OCI-LY1 (cell line): Measurements from ENCODE around the gene GPR50.

ENCODE experiments used
- H2AFZ ChIP-seq: fragments of 200-600 bp; sonication (generic), shearing (Covaris generic); 2 replicates; pipeline ENCODE4 v1.6.0; 2014; ENCODE audit warnings: antibody characterized with exemption, mild to moderate bottlenecking, low read length
- H3F3A ChIP-seq: fragments of 200-600 bp; sonication (generic), shearing (Covaris generic); 2 replicates; pipeline ENCODE4 v1.6.0; 2014; ENCODE audit warnings: mild to moderate bottlenecking, antibody characterized with exemption, low read length, moderate library complexity; ENCODE audit not compliant: insufficient read depth
- H3K27ac ChIP-seq: fragments of 200-600 bp; sonication (generic); 2 replicates; pipeline ENCODE4 v1.5.1; 2014; ENCODE audit warnings: low read length, mixed run types, mild to moderate bottlenecking, low read depth; ENCODE audit not compliant: poor library complexity, severe bottlenecking
- H3K27me3 ChIP-seq: fragments of 200-600 bp; sonication (generic); 2 replicates; pipeline ENCODE4 v1.6.0; 2014; ENCODE audit warnings: antibody characterized with exemption, mild to moderate bottlenecking, low read length, moderate library complexity; ENCODE audit not compliant: insufficient read depth
- H3K36me3 ChIP-seq: fragments of 200-600 bp; sonication (generic); 2 replicates; pipeline ENCODE4 v1.6.1; 2014; ENCODE audit warnings: mild to moderate bottlenecking, antibody characterized with exemption, low read length, moderate library complexity, mixed read lengths; ENCODE audit not compliant: insufficient read depth
- H3K4me1 ChIP-seq: fragments of 200-600 bp; sonication (generic); 2 replicates; pipeline ENCODE4 v1.5.1; 2014; ENCODE audit warnings: mild to moderate bottlenecking, low read length, moderate library complexity; ENCODE audit not compliant: insufficient read depth, severe bottlenecking
- H3K4me2 ChIP-seq: fragments of 200-600 bp; sonication (generic), shearing (Covaris generic); 2 replicates; pipeline ENCODE4 v1.6.1; 2014; ENCODE audit warnings: low read length
- H3K4me3 ChIP-seq: fragments of 200-600 bp; sonication (generic); 2 replicates; pipeline ENCODE4 v1.5.1; 2014; ENCODE audit warnings: low read length, low read depth, mild to moderate bottlenecking, mixed read lengths; ENCODE audit not compliant: poor library complexity, severe bottlenecking
- H3K79me2 ChIP-seq: fragments of 200-600 bp; shearing (Covaris generic); 2 replicates; pipeline ENCODE4 v1.6.1; 2016; ENCODE audit warnings: mixed run types, low read length, mixed read lengths; ENCODE audit not compliant: insufficient read depth
- H3K9ac ChIP-seq: fragments of 200-600 bp; sonication (generic), shearing (Covaris generic); 2 replicates; pipeline ENCODE4 v1.6.1; 2014; ENCODE audit warnings: mild to moderate bottlenecking, low read length, mixed read lengths
- H3K9me2 ChIP-seq: fragments of 200-600 bp; sonication (generic), shearing (Covaris generic); 2 replicates; pipeline ENCODE4 v1.6.1; 2014; ENCODE audit warnings: low read depth, mild to moderate bottlenecking, low read length, mixed read lengths
- H3K9me3 ChIP-seq: fragments of 200-600 bp; shearing (Covaris generic); 2 replicates; pipeline ENCODE4 v1.6.1; 2014; ENCODE audit warnings: low read length, mixed read lengths
- H4K20me1 ChIP-seq: fragments of 200-600 bp; sonication (generic), shearing (Covaris generic); 2 replicates; pipeline ENCODE4 v1.6.0; 2016; ENCODE audit warnings: mild to moderate bottlenecking, low read length; ENCODE audit not compliant: insufficient read depth
- CTCF ChIP-seq: fragments of 200-600 bp; sonication (generic), shearing (Covaris generic); IDR thresholded peaks from 2 replicates; pipeline ENCODE4 v1.5.1; 2017; ENCODE audit warnings: mild to moderate bottlenecking, antibody characterized with exemption, low read length, moderate library complexity, mixed read lengths
- EZH2 ChIP-seq: fragments of 200-600 bp; sonication (generic), shearing (Covaris generic); IDR thresholded peaks from 2 replicates; pipeline ENCODE4 v1.8.0; 2017; ENCODE audit warnings: borderline replicate concordance, mixed run types, mild to moderate bottlenecking, antibody characterized with exemption, low read length, moderate library complexity, mixed read lengths

Gene GPR50

GRCh38 chrX:151161690-151162089, 14.7 kb upstream of the GPR50 start:
- Histone ChIP-seq H3K9ac (no peak overlapping the region), H3K9me2 (no peaks in the 10 kb centered on the region), H3K79me2 (no peaks in the 10 kb centered on the region), H2AFZ (no peak overlapping the region), H3K36me3 (no peaks in the 10 kb centered on the region), H3K27ac (no peak overlapping the region), H3K4me1 (no peaks in the 10 kb centered on the region), H3K27me3 (no peaks in the 10 kb centered on the region), H3K4me2 (no peak overlapping the region), H3K9me3 (no peaks in the 10 kb centered on the region), H3F3A (no peaks in the 10 kb centered on the region), H4K20me1 (no peaks in the 10 kb centered on the region), H3K4me3 (no peak overlapping the region)
- TF ChIP-seq EZH2 (no peak), CTCF (no peak)

GRCh38 chrX:151167791-151168345, 8.5 kb upstream of the GPR50 start:
- Histone ChIP-seq H3K4me1 (no peaks in the 10 kb centered on the region), H3K36me3 (no peaks in the 10 kb centered on the region), H3K27ac (no peak overlapping the region), H3K9me3 (no peaks in the 10 kb centered on the region), H3K4me2 (no peak overlapping the region), H3K4me3 (no peak overlapping the region), H2AFZ (no peak overlapping the region), H3K9ac (no peak overlapping the region), H3K79me2 (no peaks in the 10 kb centered on the region), H3K27me3 (no peaks in the 10 kb centered on the region), H3F3A (no peaks in the 10 kb centered on the region), H3K9me2 (no peaks in the 10 kb centered on the region), H4K20me1 (no peaks in the 10 kb centered on the region)
- TF ChIP-seq EZH2 (no peak), CTCF (no peak)

GRCh38 chrX:151169783-151170182, 6.6 kb upstream of the GPR50 start:
- Histone ChIP-seq H3K79me2 (no peaks in the 10 kb centered on the region), H3K9me3 (no peaks in the 10 kb centered on the region), H2AFZ (no peak overlapping the region), H3K36me3 (no peaks in the 10 kb centered on the region), H3K4me2 (no peak overlapping the region), H3K9ac (no peak overlapping the region), H3K27ac (no peak overlapping the region), H3K4me1 (no peaks in the 10 kb centered on the region), H3F3A (no peaks in the 10 kb centered on the region), H3K4me3 (no peak overlapping the region), H4K20me1 (no peaks in the 10 kb centered on the region), H3K27me3 (no peaks in the 10 kb centered on the region), H3K9me2 (no peaks in the 10 kb centered on the region)
- TF ChIP-seq CTCF (no peak), EZH2 (no peak)
